ENCODE data around the gene WRAP73.

WRAP73 gene

GRCh38 chr1:3609016-3609768, 40.7 kb downstream of the WRAP73 start:
- no peak for DNase-seq

DNA sequence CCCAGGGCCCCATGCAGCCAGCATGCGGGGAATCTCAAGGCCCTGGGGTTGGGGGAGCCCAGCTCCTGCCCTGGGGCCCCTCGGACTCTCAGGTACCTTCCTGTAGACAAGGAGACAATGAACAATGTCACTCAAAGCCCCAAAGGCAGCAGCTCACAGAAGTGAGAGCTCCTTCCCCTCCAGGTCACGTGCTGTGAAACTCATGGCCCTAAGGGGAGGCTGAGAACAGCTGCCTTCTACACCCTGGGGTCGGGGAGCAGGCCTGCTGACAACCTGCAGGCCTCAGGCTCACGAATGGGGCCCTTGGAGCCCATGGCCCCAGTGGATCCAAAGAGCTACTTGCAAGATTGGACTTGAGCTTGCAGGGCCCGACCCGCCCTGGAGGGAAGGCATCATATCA, 41.7 kb downstream of the WRAP73 start:
- DNase-seq: no peak

GRCh38 chr1:3607703-3608065, 42.2 kb downstream of the WRAP73 start:
- DNase-seq: no peak

- no peak for DNase-seq
Observed at GRCh38 chr1:3606779-3607702, 42.9 kb downstream of the WRAP73 start.

DNA sequence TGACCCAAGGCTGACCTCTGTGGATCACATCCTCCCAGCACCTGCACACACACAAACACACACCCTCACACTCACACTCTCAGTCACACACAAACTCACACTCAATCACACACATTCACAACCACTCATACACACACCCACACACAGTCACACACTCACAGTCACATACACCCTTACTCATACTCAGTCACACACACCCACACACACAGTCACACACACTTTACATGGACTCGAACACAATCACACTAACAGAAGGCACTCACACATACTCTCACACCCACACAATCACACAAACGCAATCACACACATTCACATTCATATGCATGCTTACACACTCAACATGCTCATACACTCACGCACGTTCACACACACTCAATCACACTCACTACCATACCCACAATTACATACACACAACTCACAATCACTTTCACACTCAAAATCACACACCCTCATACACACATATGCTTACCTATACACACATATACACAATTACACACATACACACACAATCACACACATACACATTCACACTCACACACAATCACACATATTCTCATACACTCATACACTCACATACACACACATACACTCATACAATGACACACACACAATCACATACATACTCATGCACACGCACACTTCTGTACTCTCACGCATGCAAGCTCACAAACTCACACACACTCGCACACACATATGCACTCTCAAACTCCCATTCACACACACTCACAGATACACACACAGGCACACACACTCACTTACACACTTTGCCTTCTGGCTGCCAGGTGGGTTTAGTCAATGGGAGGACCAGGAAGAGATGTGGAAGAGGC, 44.7 kb downstream of the WRAP73 start:
- no peak for DNase-seq

DNA sequence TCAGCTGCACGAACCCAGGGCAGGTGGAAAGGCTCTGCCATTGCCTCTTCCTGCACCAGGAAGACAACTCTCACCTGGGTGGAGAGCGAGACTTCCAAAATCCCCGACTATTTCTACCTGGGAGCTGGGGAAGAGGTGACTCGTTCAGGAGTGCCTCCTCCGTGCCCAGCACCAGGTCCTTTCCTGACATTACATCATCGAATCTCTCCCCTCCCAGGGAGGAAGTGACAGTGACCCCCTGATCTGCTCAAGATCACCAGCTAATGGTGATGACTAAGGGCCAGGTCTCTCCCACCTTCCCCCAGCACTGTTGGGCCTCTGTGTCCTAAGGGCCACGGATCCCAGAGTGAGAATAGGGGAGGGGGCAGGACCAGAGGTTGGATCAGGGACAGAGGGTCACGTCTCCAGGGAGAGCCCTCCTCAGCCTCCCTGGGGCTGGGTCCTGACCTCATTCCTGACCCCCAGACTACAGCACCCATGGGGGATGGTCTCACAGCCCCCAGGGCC, 45.4 kb downstream of the WRAP73 start:
- no peak for DNase-seq

GRCh38 chr1:3603571-3604467, 46.1 kb downstream of the WRAP73 start:
- no peak for DNase-seq

GRCh38 chr1:3603156-3603555, 46.7 kb downstream of the WRAP73 start:
- DNase-seq: no peak

DNA sequence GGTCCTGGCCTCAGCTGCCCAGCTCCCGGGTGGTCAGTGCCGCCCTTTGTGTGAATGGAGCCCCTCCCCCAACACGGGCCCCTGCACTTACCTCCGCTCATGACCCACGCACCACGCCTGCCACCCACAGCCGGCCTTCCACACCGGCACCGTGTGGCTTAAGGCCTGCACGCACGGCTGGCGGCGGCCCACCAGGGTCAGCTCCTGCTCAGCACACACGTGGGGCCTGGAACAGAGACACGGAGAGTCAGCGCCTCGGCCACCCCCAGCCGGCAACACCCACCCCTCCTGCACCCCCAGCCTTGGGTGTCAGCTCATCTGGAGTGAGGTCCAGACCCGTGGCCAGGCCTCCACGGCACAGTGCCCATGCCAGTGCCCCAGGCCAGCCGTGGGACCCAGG, 47.5 kb downstream of the WRAP73 start:
- no peak for DNase-seq

DNA sequence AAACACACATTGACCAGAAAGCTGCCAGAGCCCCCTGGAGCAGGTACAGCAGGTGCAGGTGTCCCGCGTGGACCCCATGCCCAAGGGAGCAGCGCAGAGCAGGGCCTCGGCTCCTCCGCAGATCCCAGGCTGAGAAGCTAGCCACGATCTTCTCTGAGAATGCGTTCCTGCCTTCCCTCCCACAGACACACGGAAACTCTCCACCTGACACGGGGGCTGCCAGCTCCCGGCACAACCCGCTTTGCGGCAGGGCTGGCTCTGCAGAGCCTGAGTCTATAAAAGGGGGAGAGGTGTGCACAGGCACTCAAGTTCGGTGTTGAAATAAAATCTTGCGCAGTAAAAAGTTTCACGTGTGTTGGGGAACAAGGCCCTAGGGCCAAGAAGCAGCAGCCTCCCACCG, 48.2 kb downstream of the WRAP73 start:
- no peak for DNase-seq

DNA sequence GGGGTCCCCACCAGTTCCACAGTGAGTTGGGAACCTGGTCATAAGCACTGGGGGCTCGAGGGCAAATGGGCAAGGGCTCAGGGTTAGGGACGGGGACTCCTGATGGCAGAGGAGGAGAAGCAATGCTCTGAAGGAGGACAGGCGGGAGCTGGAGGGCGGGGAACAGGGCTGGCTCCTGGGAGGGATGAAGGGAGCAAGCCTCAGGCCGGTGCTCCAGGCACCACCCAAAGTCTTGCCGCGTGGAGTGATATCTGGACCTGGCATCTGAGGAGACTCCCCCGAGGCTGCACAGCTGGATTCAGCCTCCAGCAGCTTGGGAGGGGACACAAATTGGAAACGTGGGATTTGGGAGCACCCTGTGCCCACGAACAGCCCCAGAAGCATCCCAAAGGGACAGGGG, 49.5 kb downstream of the WRAP73 start:
- no peak for DNase-seq

DNA sequence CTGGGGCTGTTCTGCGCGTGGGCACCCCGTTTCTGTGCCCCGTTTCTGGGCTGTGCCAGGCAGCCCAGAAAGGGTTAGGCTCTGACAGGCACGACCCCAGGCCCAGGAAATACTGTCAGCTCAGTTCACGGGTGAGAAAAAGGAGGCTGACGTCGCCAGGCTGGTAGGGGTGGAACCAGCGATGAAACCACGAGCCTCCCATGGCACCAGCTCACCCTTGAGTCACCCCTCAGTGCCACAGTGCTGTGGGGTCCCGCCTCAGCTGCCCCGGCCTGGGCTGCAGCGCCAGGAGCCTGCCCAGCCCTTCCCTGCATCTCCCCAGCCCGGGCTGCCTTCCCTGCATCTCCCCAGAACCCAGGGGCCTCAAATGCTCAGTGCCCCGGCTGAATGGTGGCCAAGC, 50.1 kb downstream of the WRAP73 start:
- DNase-seq: no peak

DNA sequence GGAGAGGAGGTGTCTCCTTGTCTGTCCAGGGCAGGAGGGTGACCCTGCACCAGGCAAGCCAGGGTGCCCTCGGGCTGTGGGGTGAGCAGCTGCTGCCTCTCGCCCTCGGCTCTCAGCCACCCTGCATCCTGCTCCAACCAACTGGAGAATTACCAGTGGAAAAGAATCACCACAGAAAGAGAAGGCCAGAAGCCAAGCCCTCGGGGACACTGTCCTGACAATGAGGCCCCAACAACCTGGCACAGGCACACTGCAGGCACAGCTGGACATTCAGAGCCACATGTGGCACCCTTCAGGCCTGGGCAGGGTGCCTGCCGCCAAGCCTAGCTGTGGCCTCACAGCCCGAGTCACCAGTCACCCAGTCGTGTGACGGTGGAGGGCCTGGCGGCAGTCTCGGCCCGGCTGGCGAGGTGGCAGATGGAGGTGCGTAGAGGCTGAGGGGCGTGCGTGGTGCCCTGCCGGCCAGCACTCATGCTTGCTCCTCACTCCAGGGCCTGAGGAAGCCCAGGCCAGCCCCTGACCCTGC, 50.6 kb downstream of the WRAP73 start:
- no peak for DNase-seq

DNA sequence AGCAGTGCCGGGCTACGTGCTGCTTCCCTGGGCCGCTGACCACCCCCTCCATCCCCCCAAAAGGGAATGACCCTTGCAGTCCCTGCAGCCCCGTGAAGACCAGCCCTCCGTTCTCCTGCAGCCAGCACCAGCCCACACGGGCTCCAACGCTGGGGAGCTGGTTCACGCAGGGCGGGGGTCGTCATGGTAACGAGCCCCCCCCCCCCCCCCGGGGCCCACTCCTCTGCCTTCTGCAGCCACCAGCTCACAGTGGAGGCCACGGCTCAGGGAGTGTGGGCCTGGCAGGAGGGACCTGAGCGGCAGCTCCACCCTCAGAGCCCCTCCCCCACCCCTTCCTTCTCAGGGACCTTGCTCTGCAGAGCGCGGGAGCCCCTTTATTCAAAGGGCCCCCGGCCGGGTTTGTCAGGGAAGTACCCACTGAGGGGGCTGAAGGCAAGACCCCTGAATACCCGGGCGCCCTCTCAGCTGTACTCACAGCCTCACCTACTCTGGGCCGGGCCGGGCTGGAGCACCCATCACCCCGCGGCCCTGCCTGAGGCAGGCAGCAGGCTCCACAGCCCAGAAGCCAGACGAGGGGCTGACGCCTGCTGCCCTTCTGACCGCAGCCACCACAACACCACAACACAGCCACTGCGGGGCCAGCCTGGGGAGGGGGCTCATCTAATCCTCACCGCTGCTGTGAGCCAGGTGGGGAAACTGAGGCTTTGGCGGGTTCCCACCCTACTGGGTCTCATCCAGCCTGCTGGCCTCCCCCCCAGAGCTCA, 51.2 kb downstream of the WRAP73 start:
- DNase-seq: no peak

DNA sequence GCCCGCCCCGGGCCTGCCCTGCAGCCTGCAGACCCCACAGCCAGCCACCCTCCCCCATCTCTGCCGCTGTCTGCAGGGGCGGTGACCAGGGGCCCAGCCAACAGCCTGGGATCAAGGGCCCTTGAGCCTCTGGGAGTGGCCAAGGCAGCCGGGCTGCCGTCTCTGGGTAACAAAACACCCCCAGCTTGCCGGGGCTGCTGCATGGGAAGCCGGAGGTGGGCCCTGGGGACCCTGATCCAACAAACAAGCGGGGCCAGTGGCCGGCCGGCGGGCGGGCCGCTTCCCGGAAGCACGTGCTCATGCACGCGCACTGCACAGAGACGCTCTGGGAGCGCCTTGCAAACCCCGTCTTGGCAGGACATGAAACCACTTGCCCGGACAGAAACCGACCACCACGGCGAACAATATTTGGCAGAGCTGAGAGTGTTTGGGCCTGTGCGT, 51.8 kb downstream of the WRAP73 start:
- no peak for DNase-seq

- no peak for DNase-seq
Observed at GRCh38 chr1:3597599-3597964, 52.3 kb downstream of the WRAP73 start.

- no peak for DNase-seq
Observed at GRCh38 chr1:3596663-3597598, 53.0 kb downstream of the WRAP73 start.

- DNase-seq: no peak
Observed at GRCh38 chr1:3595949-3596348, 54.0 kb downstream of the WRAP73 start.

GRCh38 chr1:3594706-3595377, 55.1 kb downstream of the WRAP73 start:
- no peak for DNase-seq
